Measurements from ENCODE around the gene MARS2.
"Not testable (repeated sequence)": the region's sequence is repeated elsewhere in the genome, so short reads cannot be mapped to it uniquely, and the experiment has no call there.

MARS2 gene

DNA sequence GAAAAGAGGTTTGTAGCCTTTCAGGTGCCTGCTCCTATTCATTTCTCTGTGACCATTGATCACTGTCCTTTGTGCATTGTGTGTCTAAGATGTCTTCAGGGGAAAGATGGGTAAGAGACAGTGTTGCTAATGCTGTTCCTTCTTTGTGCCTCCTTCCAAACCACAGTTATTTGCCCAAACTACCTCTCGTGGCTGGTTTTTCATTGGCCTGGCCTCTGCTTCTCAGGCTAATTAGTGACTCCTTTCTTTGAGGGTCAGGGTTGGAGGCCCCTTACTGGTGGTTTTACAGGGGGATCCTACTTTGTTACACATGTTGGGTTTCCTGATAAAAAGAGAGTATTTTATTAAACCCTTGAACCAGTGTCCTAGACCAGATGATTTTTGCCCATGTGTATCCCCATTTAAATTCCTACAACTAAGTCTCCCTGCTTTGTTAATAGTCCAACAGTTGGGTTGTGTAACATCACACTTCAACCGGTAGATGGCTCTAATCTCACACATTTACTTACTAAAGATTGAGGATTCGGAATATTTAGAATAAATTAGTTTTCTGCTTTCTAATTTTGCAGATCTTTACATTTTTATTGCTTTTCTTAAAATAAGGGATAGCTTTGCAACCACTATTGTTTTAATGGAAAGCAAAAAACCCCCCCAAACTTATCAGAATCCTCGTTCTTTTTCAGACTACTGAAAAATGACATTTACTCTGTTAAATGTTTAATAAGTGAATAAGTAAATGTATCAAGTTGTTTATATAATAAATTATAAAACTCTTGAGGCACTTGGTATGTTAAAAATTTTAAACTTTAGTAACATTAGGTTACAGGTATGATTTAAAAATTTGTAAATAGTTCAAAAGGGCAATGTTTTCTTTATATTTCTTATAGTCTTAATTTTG is 2.4 kb downstream of the MARS2 start:
- DNase-seq: no peak

DNA sequence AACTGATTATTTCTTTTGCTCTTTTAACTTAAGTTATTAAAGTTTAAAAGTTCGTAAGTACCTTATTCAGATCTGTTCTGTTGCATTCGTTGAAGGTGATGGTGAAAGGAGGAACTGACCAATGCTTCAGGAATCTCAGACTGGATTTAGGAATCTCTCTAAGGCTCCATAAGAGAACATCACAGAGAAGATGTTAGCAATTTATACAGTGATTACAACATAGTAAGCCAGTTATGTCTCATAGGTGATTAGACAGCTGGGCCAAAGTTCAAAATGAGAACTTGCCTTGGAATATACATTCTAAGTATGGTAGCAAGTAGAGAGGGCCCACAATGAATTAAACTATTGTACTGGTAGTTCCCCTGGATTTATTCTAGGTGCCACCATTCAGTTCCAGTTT is 3.2 kb downstream of the MARS2 start:
- DNase-seq: no peak

DNA sequence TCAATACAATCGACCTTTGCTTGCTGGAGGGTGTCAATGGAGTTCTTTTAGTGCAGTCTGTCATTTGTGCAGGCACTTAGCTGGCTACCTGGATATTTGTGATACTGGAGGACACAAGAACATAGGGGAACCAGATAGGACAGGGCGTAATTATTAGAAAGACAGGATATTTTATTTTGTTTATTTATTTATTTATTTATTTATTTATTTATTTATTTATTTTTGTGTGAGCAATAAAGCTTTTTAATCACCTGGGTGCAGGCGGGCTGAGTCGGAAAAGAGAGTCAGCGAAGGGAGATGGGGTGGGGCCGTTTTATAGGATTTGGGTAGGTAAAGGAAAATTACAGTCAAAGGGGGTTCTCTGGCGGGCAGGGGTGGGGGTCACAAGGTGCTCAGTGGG is 4.0 kb downstream of the MARS2 start:
- DNase-seq: not testable (repeated sequence)

DNA sequence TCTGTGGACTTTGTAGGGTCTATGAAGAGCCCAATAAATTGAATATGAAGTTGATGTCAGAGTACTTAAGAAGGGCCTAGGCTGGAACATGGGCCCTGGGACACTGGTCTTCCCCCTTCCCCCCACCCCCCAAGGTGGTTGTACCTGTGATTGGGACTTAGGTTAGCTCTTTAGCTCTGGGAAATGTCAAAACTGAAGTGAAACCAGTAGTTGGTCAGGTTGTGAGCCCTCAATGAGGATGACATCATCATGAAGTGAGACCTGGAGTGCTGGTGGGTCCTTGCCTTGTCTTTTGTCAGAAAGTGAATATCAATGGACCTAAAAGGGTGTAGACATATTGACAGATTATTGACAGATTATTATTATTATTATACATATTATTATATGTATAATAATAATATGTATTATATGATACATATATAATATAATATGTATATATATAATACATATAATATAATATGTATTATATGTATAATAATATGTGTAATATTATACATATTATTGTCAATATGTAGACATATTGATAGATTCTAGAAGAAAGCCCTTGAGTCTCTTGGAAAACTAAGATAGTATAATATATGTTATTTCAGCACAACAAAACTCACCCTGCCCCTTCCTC is 5.4 kb downstream of the MARS2 start:
- DNase-seq: no peak

DNA sequence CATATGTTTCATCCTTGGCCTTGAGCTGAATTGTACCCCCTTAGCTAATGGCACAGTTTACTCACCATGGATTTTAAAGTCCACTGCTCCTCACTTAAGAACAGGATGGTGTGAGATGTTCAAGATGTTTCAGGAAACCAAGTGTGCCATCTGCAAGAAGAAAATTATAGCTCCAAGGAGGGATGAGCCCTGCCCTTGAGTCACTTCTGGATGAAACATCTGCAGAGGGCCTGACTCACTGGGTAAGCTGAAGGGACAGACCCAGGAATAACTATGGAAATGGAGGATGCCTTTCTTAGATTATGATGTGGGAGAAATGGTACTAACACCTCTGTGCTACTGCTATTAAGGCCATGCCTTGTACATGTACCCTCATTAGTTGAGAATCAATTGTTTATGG is 6.4 kb downstream of the MARS2 start:
- no peak for DNase-seq

DNA sequence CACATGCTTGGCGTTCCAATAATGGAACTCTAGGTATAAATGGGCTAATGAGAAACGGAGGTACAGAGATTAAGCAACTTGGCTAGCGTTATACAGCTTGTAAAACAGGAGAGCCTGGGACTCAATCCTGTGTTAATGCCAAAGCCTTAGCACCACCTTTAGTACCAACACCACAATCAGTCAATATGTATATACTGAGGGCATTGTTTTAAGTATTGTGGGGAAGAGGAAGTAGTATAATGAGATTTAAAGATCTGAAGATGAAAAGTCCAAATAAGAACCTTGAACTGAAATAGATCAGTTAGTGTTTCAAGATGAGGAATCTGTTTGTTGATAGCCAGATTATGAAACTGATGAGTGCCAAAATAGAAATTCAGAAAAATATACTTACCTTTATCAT is 8.1 kb downstream of the MARS2 start:
- DNase-seq: no peak

DNA sequence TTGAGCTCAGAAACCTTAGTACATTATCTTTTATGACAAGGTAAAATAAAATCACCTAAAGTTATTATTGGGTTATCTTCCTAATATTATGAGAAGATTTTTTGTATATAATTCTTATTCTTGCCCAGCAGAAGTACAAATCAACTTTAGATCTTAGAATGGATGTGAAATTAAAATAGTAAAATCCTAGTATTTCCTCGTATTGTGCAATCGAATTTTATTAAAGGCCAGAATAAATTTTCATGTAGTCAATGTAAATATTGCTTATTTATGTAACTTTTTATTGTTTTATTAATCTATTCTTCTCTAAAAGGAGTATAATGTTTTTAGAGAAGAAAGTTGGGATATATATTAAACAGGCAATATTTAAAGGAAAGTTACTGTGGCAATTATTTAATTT is 12.7 kb downstream of the MARS2 start:
- no peak for DNase-seq

DNA sequence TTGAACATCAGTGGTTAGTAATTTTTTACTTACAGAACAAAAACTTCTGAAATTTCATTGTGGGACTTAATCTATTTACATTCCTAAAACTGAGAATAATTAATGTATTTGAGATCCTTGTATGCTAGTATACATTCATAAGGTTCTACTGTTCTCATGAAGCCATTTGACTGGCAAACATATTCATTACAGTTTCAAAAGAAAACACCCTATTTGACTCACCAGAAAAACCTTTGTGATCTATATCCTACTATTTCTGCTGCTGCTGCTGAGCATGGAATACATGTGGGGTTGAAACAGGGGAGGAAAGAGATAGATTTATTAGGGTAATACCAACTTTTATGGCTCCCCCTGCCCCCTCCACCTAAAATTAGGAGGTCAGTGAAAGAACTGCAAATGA is 21.8 kb downstream of the MARS2 start:
- DNase-seq: no peak

DNA sequence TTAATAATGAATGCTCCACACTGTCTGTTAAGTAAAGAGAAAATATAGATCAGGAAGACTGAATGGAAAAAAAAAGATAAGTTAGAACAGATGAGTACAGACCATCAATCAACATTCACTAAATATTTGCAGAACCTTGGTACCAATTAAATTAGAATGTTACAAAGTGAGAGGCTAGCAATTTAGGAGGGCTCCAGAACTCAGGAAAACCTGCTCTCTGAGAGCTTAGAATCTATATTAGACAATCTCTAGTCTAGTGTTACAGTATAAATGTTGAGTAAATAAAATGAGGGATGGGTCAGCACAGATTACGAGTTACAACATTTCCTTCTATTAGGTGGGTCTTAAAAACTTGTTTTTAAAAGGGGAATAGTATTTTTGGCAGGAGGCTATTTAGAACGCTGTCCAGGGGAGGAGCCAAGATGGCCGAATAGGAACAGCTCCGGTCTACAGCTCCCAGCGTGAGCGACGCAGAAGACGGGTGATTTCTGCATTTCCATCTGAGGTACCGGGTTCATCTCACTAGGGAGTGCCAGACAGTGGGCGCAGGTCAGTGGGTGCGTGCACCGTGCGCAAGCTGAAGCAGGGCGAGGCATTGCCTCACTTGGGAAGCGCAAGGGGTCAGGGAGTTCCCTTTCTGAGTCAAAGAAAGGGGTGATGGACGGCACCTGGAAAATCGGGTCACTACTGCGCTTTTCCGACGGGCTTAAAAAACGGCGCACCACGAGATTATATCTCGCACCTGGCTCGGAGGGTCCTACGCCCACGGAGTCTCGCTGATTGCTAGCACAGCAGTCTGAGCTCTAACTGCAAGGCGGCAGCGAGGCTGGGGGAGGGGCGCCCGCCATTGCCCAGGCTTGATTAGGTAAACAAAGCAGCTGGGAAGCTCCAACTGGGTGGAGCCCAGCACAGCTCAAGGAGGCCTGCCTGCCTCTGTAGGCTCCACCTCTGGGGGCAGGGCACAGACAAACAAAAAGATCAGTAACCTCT is 23.7 kb downstream of the MARS2 start:
- DNase-seq: not testable (repeated sequence)

DNA sequence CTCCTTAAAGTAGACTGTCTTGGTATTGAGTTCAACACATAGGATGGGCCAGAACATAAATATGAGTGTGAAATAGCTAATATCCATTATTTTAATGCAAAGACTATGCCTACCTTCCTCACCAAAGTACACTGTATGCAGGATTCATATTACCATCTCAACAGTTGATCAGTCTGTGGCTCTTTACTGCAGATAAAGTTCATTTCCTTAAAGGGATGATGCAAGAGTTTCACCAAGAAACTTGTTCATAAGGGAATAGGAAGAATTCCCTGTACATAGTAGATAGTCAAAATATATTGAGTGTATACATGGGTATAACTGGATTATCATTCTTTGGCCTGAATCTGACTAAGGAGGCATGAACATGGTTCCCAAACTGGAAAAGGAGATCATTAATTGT is 35.0 kb downstream of the MARS2 start:
- no peak for DNase-seq

Measured in NCI-H446 treated with DMSO at 0.1 percent for 48 hours (cell line).